Large intestine (tissue), 12 donors: Measurements from ENCODE around the gene MSTN. TPM values are rescaled to one million over a fixed set of nuclear protein-coding genes. Genes with fewer than 3 reads are reported as not detected.

Source experiments
- DNase-seq, 2 donors: peaks; one replicate each; pipeline versions ENCODE4 v3.0.0 to v3.0.0-alpha.2; 2013
- H3K27ac ChIP-seq: one replicate; pipeline ENCODE4 v1.5.1; 2013; ENCODE audit warnings: low read length
- H3K27me3 ChIP-seq: 2 replicates; pipeline ENCODE4 v1.6.1; 2013; ENCODE audit warnings: low read length; ENCODE audit not compliant: control insufficient read depth, insufficient read depth
- H3K36me3 ChIP-seq: 2 replicates; pipeline ENCODE4 v1.6.1; 2013; ENCODE audit warnings: low read length; ENCODE audit not compliant: control insufficient read depth, insufficient read depth
- H3K4me1 ChIP-seq: one replicate; pipeline ENCODE4 v1.6.1; 2013; ENCODE audit warnings: low read length; ENCODE audit not compliant: control insufficient read depth, insufficient read depth
- H3K4me3 ChIP-seq: one replicate; pipeline ENCODE4 v1.5.1; 2013; ENCODE audit warnings: low read length
- H3K9me3 ChIP-seq: one replicate; pipeline ENCODE4 v1.6.1; 2013; ENCODE audit warnings: mild to moderate bottlenecking, low read depth, low read length, moderate library complexity; ENCODE audit not compliant: control insufficient read depth
- WGBS: methylation state at CpG from one replicate; pipeline ENCODE4 v1.1.5; 2013; ENCODE audit warnings: low lambda C conversion rate; ENCODE audit not compliant: insufficient coverage; 5-methylcytosine and 5-hydroxymethylcytosine counted together
- long read RNA-seq, 11 donors: transcript quantifications; one replicate each; lab custom pipeline, GENCODE V29; 2026
- polyA plus RNA-seq: library from polyadenylated mRNA; unstranded; fragments of 120-200 nt; gene quantifications from one replicate; pipeline ENCODE4 v1.2.1, GENCODE V29; 2013

The MSTN gene
- polyA plus RNA-seq = 0.66 TPM
- long read RNA-seq, donor 1, partial matches to known transcripts = 0 of 1 reads
- long read RNA-seq, donor 1, other reads (novel, unspliced or antisense) = 0 of 1 reads
- long read RNA-seq, donor 2 = 0 reads
- long read RNA-seq, donor 3 = 0 reads
- long read RNA-seq, donor 4 = 0 reads
- long read RNA-seq, donor 5 = 0 reads
- long read RNA-seq, donor 6 = 0 reads
- long read RNA-seq, donor 7, partial matches to known transcripts = 0 of 1 reads
- long read RNA-seq, donor 7, other reads (novel, unspliced or antisense) = 0 of 1 reads
- long read RNA-seq, donor 8 = 0 reads
- long read RNA-seq, donor 9 = 0 reads
- long read RNA-seq, donor 10 = 0 reads
- long read RNA-seq, donor 11 = 0 reads

- Histone ChIP-seq H3K27ac (no peak within 1 kb of the TSS), H3K4me1 (no peaks in the 10 kb centered on the region), H3K36me3 (no peaks in the 10 kb centered on the region), H3K9me3 (no peaks in the 10 kb centered on the region), H3K27me3 (no peaks in the 10 kb centered on the region), H3K4me3 (no peak within 1 kb of the TSS)
- 86% methylated on average over 2 of the region's 2 CpGs for WGBS
- no peak for DNase-seq
Measured at GRCh38 chr2:190062601-190063000, at the start of gene MSTN. MSTN (minus strand) TSS chr2:190062729; CDS start chr2:190062596, 133 bp downstream.

GRCh38 chr2:190111166-190111565 lies 48.6 kb upstream of the MSTN start:
- no peaks in the 10 kb centered on the region for H3K9me3 ChIP-seq
- no peaks in the 10 kb centered on the region for H3K4me1 ChIP-seq
- no peak overlapping the region for H3K4me3 ChIP-seq
- no peaks in the 10 kb centered on the region for H3K27me3 ChIP-seq
- no peak overlapping the region for H3K27ac ChIP-seq
- no peak for DNase-seq
- no peaks in the 10 kb centered on the region for H3K36me3 ChIP-seq
- WGBS = 83% methylated on average over 1 of the region's 1 CpG

GRCh38 chr2:190110699-190111098 lies 48.2 kb upstream of the MSTN start:
- H3K9me3 ChIP-seq = no peaks in the 10 kb centered on the region
- no peaks in the 10 kb centered on the region for H3K4me1 ChIP-seq
- H3K27ac ChIP-seq = no peak overlapping the region
- WGBS = 100% methylated on average over 1 of the region's 7 CpGs
- H3K36me3 ChIP-seq = no peaks in the 10 kb centered on the region
- no peaks in the 10 kb centered on the region for H3K27me3 ChIP-seq
- H3K4me3 ChIP-seq = no peak overlapping the region
- no peak for DNase-seq

- Histone ChIP-seq H3K9me3 (no peaks in the 10 kb centered on the region), H3K4me1 (no peaks in the 10 kb centered on the region), H3K27me3 (no peaks in the 10 kb centered on the region), H3K4me3 (no peak overlapping the region), H3K27ac (no peak overlapping the region), H3K36me3 (no peaks in the 10 kb centered on the region)
- no CpG with 5 or more reads among the region's 2 CpGs for WGBS
- no peak for DNase-seq
Measured at GRCh38 chr2:190110131-190110530, 47.6 kb upstream of the MSTN start.

GRCh38 chr2:190107409-190107808 lies 44.9 kb upstream of the MSTN start:
- DNase-seq = no peak
- 87% methylated on average over 3 of the region's 4 CpGs for WGBS
- H3K27me3 ChIP-seq = no peaks in the 10 kb centered on the region
- no peaks in the 10 kb centered on the region for H3K36me3 ChIP-seq
- H3K27ac ChIP-seq = no peak overlapping the region
- no peak overlapping the region for H3K4me3 ChIP-seq
- no peaks in the 10 kb centered on the region for H3K4me1 ChIP-seq
- no peaks in the 10 kb centered on the region for H3K9me3 ChIP-seq

GRCh38 chr2:190106783-190107182 lies 44.3 kb upstream of the MSTN start:
- DNase-seq = no peak
- Histone ChIP-seq H3K36me3 (no peaks in the 10 kb centered on the region), H3K27me3 (no peaks in the 10 kb centered on the region), H3K9me3 (no peaks in the 10 kb centered on the region), H3K4me3 (no peak overlapping the region), H3K4me1 (no peaks in the 10 kb centered on the region), H3K27ac (no peak overlapping the region)

- DNase-seq = no peak
- no peaks in the 10 kb centered on the region for H3K36me3 ChIP-seq
- no peak overlapping the region for H3K27ac ChIP-seq
- 86% methylated on average over 1 of the region's 2 CpGs for WGBS
- H3K27me3 ChIP-seq = no peaks in the 10 kb centered on the region
- no peaks in the 10 kb centered on the region for H3K9me3 ChIP-seq
- H3K4me1 ChIP-seq = peaks cover 3% of the 10 kb centered on the region
- no peak overlapping the region for H3K4me3 ChIP-seq
Measured at GRCh38 chr2:190105554-190105953, 43.0 kb upstream of the MSTN start.

GRCh38 chr2:190103144-190103543 lies 40.6 kb upstream of the MSTN start:
- 100% methylated on average over 1 of the region's 3 CpGs for WGBS
- Histone ChIP-seq H3K27me3 (no peaks in the 10 kb centered on the region), H3K27ac (no peak overlapping the region), H3K4me1 (peaks cover 6% of the 10 kb centered on the region), H3K36me3 (no peaks in the 10 kb centered on the region), H3K9me3 (no peaks in the 10 kb centered on the region), H3K4me3 (no peak overlapping the region)
- DNase-seq = no peak

GRCh38 chr2:190099890-190100697 lies 37.6 kb upstream of the MSTN start:
- H3K4me1 ChIP-seq = peaks cover 6% of the 10 kb centered on the region
- no peaks in the 10 kb centered on the region for H3K36me3 ChIP-seq
- WGBS = 20% methylated on average over 1 of the region's 3 CpGs
- peak; percentile 65 to 80 for DNase-seq
- H3K27ac ChIP-seq = peak overlapping the region; percentile 56
- H3K4me3 ChIP-seq = no peak overlapping the region
- H3K9me3 ChIP-seq = no peaks in the 10 kb centered on the region
- no peaks in the 10 kb centered on the region for H3K27me3 ChIP-seq

- H3K27me3 ChIP-seq = no peaks in the 10 kb centered on the region
- peaks cover 6% of the 10 kb centered on the region for H3K4me1 ChIP-seq
- no peaks in the 10 kb centered on the region for H3K36me3 ChIP-seq
- no peaks in the 10 kb centered on the region for H3K9me3 ChIP-seq
- no peak for DNase-seq
- H3K4me3 ChIP-seq = no peak overlapping the region
- no peak overlapping the region for H3K27ac ChIP-seq
Measured at GRCh38 chr2:190098851-190099250, 36.3 kb upstream of the MSTN start.
